ENCODE measurements around the gene SDK2.

GRCh38 chr17:73410586-73411312 lies 233.5 kb downstream of the SDK2 start:
- TF ChIP-seq, protein P1, sequence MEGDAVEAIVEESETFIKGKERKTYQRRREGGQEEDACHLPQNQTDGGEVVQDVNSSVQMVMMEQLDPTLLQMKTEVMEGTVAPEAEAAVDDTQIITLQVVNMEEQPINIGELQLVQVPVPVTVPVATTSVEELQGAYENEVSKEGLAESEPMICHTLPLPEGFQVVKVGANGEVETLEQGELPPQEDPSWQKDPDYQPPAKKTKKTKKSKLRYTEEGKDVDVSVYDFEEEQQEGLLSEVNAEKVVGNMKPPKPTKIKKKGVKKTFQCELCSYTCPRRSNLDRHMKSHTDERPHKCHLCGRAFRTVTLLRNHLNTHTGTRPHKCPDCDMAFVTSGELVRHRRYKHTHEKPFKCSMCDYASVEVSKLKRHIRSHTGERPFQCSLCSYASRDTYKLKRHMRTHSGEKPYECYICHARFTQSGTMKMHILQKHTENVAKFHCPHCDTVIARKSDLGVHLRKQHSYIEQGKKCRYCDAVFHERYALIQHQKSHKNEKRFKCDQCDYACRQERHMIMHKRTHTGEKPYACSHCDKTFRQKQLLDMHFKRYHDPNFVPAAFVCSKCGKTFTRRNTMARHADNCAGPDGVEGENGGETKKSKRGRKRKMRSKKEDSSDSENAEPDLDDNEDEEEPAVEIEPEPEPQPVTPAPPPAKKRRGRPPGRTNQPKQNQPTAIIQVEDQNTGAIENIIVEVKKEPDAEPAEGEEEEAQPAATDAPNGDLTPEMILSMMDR (conservative IDR thresholded peaks at IDR 0.05; ENCODE audit: low read depth, low read length), result no peak
- no peak for TF ChIP-seq EZH2 (IDR thresholded peaks at IDR 0.05; ENCODE audit: borderline replicate concordance, low read depth, low read length, poor library complexity, severe bottlenecking)
